ENCODE measurements around the gene EHF. TPM values are rescaled to one million over a fixed set of nuclear protein-coding genes. Genes with fewer than 3 reads are reported as not detected.
A peak's percentile ranks its signal among the peaks of the same experiment; 100 is the strongest.

Gene EHF
- total RNA-seq, 1 donor from 2014 or later, result 1.1 TPM

- no peak for DNase-seq
- intact Hi-C loops (cut with micrococcal nuclease), result no loop called here
- CTCF ChIA-PET, result no interaction called here
- H3K27me3 Mint-ChIP-seq, result no peaks in the 10 kb centered on the region
- no peak overlapping the region for H3K27ac Mint-ChIP-seq
- TF ChIP-seq, protein P1, sequence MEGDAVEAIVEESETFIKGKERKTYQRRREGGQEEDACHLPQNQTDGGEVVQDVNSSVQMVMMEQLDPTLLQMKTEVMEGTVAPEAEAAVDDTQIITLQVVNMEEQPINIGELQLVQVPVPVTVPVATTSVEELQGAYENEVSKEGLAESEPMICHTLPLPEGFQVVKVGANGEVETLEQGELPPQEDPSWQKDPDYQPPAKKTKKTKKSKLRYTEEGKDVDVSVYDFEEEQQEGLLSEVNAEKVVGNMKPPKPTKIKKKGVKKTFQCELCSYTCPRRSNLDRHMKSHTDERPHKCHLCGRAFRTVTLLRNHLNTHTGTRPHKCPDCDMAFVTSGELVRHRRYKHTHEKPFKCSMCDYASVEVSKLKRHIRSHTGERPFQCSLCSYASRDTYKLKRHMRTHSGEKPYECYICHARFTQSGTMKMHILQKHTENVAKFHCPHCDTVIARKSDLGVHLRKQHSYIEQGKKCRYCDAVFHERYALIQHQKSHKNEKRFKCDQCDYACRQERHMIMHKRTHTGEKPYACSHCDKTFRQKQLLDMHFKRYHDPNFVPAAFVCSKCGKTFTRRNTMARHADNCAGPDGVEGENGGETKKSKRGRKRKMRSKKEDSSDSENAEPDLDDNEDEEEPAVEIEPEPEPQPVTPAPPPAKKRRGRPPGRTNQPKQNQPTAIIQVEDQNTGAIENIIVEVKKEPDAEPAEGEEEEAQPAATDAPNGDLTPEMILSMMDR (IDR thresholded peaks at IDR 0.05), result no peak
- no peaks in the 10 kb centered on the region for H3K36me3 Mint-ChIP-seq (ENCODE audit: low read depth)
- no peak overlapping the region for H3K4me3 Mint-ChIP-seq
- no peaks in the 10 kb centered on the region for H3K9me3 Mint-ChIP-seq
- H3K4me1 Mint-ChIP-seq, result peaks cover 34% of the 10 kb centered on the region
- no peak for ATAC-seq (ENCODE audit: low read depth)
- POLR2A ChIA-PET, result no interaction called here
These were observed 10.4 kb upstream of the EHF start for GRCh38 chr11:34610324-34611041.

DNA sequence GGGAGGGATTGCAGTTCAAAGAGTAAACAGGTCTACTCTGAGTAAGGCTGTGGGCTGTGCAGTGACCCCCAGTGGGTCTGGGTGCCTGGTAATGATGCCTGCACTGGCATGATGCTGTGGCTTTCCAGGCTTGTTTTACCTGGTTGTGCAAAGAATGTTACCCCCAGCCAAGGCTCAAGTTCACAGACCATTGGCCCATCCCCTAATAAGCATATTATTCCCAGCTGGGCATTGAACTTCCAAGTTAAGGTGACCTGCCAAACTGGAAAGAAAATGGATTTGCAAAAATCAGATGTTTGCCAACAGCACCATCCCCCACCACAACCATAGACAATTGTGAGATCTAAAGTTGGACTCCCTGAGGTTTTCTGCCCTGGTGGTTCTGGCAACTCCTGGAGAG, 7.9 kb upstream of the EHF start:
- H3K27ac Mint-ChIP-seq, result peak overlapping the region; percentile 86
- no peaks in the 10 kb centered on the region for H3K27me3 Mint-ChIP-seq
- no peak overlapping the region for H3K4me3 Mint-ChIP-seq
- ChIA-PET POLR2A (interaction anchor here (0.9 to 3.2 kb wide), 8 partner anchors 11 to 303 kb away, joined by 4 to 38 read pairs (median 6); partner anchors contain the start of genes APIP and PDHX), CTCF (interaction anchor here (0.9 to 2.8 kb wide), 3 partner anchors 27 to 47 kb away, joined by 3 to 10 read pairs (median 4); no protein-coding TSS in a partner anchor)
- intact Hi-C loops (cut with micrococcal nuclease), result loop anchor here (1.0 kb wide), 2 partner anchors 28 to 37 kb away; no protein-coding TSS in a partner anchor
- TF ChIP-seq, protein P1 (IDR thresholded peaks at IDR 0.05), result no peak
- no peak for ATAC-seq (ENCODE audit: low read depth)
- H3K9me3 Mint-ChIP-seq, result no peaks in the 10 kb centered on the region
- H3K4me1 Mint-ChIP-seq, result peaks cover 27% of the 10 kb centered on the region
- H3K36me3 Mint-ChIP-seq (ENCODE audit: low read depth), result no peaks in the 10 kb centered on the region
- DNase-seq, result no peak

GRCh38 chr11:34613552-34614056, 7.3 kb upstream of the EHF start:
- H3K27me3 Mint-ChIP-seq, result no peaks in the 10 kb centered on the region
- H3K9me3 Mint-ChIP-seq, result no peaks in the 10 kb centered on the region
- TF ChIP-seq, protein P1 (IDR thresholded peaks at IDR 0.05), result no peak
- peak; percentile 86 for ATAC-seq (ENCODE audit: low read depth)
- intact Hi-C loops (cut with micrococcal nuclease), result loop anchor here (1.0 kb wide), 5 partner anchors 11 to 41 kb away; no protein-coding TSS in a partner anchor
- H3K36me3 Mint-ChIP-seq (ENCODE audit: low read depth), result no peaks in the 10 kb centered on the region
- peak overlapping the region; percentile 12 for H3K4me3 Mint-ChIP-seq
- POLR2A ChIA-PET, result interaction anchor here (1.2 to 3.2 kb wide), 6 partner anchors 10 to 303 kb away, joined by 4 to 38 read pairs (median 8); partner anchors contain the start of genes APIP and PDHX
- no peak for DNase-seq
- peak overlapping the region; percentile 86 for H3K27ac Mint-ChIP-seq
- peaks cover 27% of the 10 kb centered on the region for H3K4me1 Mint-ChIP-seq
- CTCF ChIA-PET, result interaction anchor here (0.9 to 2.8 kb wide), 3 partner anchors 27 to 47 kb away, joined by 3 to 10 read pairs (median 4); no protein-coding TSS in a partner anchor

DNA sequence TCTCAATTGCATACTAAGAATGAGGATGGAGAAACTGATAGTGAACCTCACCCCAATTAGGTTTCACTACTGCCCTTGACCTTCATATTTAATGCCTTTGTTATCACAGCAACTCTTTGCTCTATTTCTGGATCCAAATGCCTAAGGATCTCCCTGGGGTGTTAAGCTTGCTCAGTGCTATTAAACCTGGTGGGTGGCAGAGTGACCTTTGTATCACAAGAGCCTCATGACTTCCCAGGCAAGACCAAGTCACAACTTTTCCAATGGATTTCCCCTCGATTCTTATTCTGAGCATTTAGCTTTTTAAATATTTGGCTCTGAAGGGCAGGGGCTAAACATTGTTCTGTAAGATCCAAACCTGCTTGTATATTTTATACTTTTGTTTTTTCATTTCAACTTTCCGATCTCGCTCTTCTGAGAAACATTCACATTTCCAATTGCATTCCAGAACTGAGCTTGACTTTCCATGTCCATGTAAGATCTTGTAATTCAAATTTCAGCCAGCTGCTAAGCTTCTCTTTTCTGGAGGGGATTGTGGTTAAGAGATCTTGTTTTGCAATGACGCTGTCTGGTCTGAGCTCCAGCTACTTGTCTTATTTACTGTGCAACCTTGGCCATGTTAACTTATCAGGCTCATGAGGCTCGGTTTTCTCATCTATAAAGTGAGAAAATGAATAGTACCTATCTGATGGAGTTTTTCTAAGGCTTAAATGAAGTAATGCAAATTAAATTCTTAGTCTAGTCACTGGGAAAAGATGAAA, 6.4 kb upstream of the EHF start:
- CTCF ChIA-PET, result interaction anchor here (0.8 to 2.8 kb wide), 3 partner anchors 28 to 277 kb away, joined by 3 to 10 read pairs (median 4); no protein-coding TSS in a partner anchor
- DNase-seq, result no peak
- Mint-ChIP-seq H3K4me3 (peak overlapping the region; percentile 0), H3K36me3 (ENCODE audit: low read depth) (no peaks in the 10 kb centered on the region), H3K27me3 (no peaks in the 10 kb centered on the region), H3K27ac (peak overlapping the region; percentile 86), H3K4me1 (peaks cover 30% of the 10 kb centered on the region), H3K9me3 (no peaks in the 10 kb centered on the region)
- intact Hi-C loops (cut with micrococcal nuclease), result loop anchor here (1.0 kb wide), 3 partner anchors 10 to 40 kb away; no protein-coding TSS in a partner anchor
- POLR2A ChIA-PET, result interaction anchor here (0.6 to 3.2 kb wide), 6 partner anchors 8 to 302 kb away, joined by 4 to 38 read pairs (median 8); partner anchors contain the start of genes APIP and PDHX
- TF ChIP-seq, protein P1 (IDR thresholded peaks at IDR 0.05), result no peak
- ATAC-seq (ENCODE audit: low read depth), result peak; percentile 53

Measured in activated B cell treated with CpG ODN at 0.5 μM for 24 hours (primary cell).